HEK293 (cell line): Measurements from ENCODE around the gene ARL13B.

Experiments used
- CTCF ChIA-PET: fragments of 350-600 bp; formaldehyde crosslinking; extraction: SDS; loops from one replicate; lab custom pipeline; 2021; ENCODE audit warnings: antibody characterized with exemption; lab: Yijun Ruan, JAX
- POLR2A ChIA-PET: fragments of 300-600 bp; formaldehyde crosslinking; extraction: SDS; loops from one replicate; lab custom pipeline; 2020; ENCODE audit warnings: antibody characterized with exemption, inconsistent platforms; lab: Yijun Ruan, JAX
- H3K27ac ChIP-seq: fragments of 200-500 bp; sonication (Bioruptor generic); 2 replicates; pipeline ENCODE4 v1.5.1; 2014; ENCODE audit warnings: low read depth, low read length, control low read depth, inconsistent platforms; ENCODE audit errors: extremely low read depth
- H3K36me3 ChIP-seq, 2 experiments: fragments of 200-500 bp in 1 of 2; sonication (Bioruptor generic) in 1 of 2; 1 replicate in 1 of 2; 2 replicates in 1 of 2; pipeline ENCODE4 v1.5.1; 2014 to 2017; ENCODE audit warnings: inconsistent platforms in 2 of 2, low read length in 2 of 2; ENCODE audit not compliant: control insufficient read depth in 2 of 2, insufficient read depth in 1 of 2
- H3K4me1 ChIP-seq: fragments of 200-500 bp; sonication (Bioruptor generic); 2 replicates; pipeline ENCODE4 v1.5.1; 2014; ENCODE audit warnings: mild to moderate bottlenecking, low read length, inconsistent platforms; ENCODE audit not compliant: control insufficient read depth, insufficient read depth
- H3K4me3 ChIP-seq: 2 replicates; pipeline ENCODE4 v1.5.1; 2011; ENCODE audit warnings: low read depth, mild to moderate bottlenecking, control low read depth, low read length, moderate library complexity
- H3K9me3 ChIP-seq: fragments of 200-500 bp; sonication (Bioruptor generic); 2 replicates; pipeline ENCODE4 v1.5.1; 2014; ENCODE audit warnings: low read depth, low read length, inconsistent platforms; ENCODE audit not compliant: control insufficient read depth, insufficient read depth
- GLIS1 ChIP-seq: fragments of 450-650 bp; formaldehyde crosslinking; IDR thresholded peaks from 2 replicates; pipeline ENCODE4 v1.5.1; 2016; ENCODE audit warnings: missing biosample characterization, missing genetic modification characterization
- KLF1 ChIP-seq: fragments of 450-650 bp; formaldehyde crosslinking; IDR thresholded peaks from 2 replicates; pipeline ENCODE4 v1.5.1; 2016; ENCODE audit warnings: missing biosample characterization, missing genetic modification characterization
- SP2 ChIP-seq: fragments of 450-650 bp; formaldehyde crosslinking; IDR thresholded peaks from 2 replicates; pipeline ENCODE4 v1.5.1; 2016; ENCODE audit warnings: missing biosample characterization, missing genetic modification characterization
- ZBTB21 ChIP-seq: fragments of 450-650 bp; formaldehyde crosslinking; IDR thresholded peaks from 2 replicates; pipeline ENCODE4 v1.5.1; 2017; ENCODE audit warnings: missing biosample characterization, missing genetic modification characterization
- ZBTB8A ChIP-seq: fragments of 450-650 bp; formaldehyde crosslinking; IDR thresholded peaks from 2 replicates; pipeline ENCODE4 v1.5.1; 2016; ENCODE audit warnings: missing biosample characterization, missing genetic modification characterization
- ZFP41 ChIP-seq: fragments of 450-650 bp; formaldehyde crosslinking; IDR thresholded peaks from 2 replicates; pipeline ENCODE4 v1.5.1; 2016; ENCODE audit warnings: missing biosample characterization, missing genetic modification characterization, borderline replicate concordance
- ZNF174 ChIP-seq: fragments of 450-650 bp; formaldehyde crosslinking; IDR thresholded peaks from 2 replicates; pipeline ENCODE4 v1.5.0; 2017; ENCODE audit warnings: missing biosample characterization, mild to moderate bottlenecking, missing genetic modification characterization
- ZNF302 ChIP-seq: fragments of 450-650 bp; formaldehyde crosslinking; IDR thresholded peaks from 2 replicates; pipeline ENCODE4 v1.5.1; 2016; ENCODE audit warnings: missing biosample characterization, missing genetic modification characterization, low read depth
- ZNF423 ChIP-seq: fragments of 450-650 bp; formaldehyde crosslinking; IDR thresholded peaks from 2 replicates; pipeline ENCODE4 v1.5.1; 2016; ENCODE audit warnings: missing biosample characterization, missing genetic modification characterization
- ZNF623 ChIP-seq: fragments of 450-650 bp; formaldehyde crosslinking; IDR thresholded peaks from 2 replicates; pipeline ENCODE4 v1.5.1; 2016; ENCODE audit warnings: missing biosample characterization, missing genetic modification characterization
- ZNF747 ChIP-seq: fragments of 450-650 bp; formaldehyde crosslinking; IDR thresholded peaks from 2 replicates; pipeline ENCODE4 v1.5.1; 2016; ENCODE audit warnings: missing biosample characterization, missing genetic modification characterization
- ZSCAN30 ChIP-seq: fragments of 450-650 bp; IDR thresholded peaks from 2 replicates; pipeline ENCODE4 v1.5.1; 2018; ENCODE audit warnings: missing biosample characterization, mild to moderate bottlenecking, missing genetic modification characterization, moderate library complexity
- TF ChIP-seq, protein P1 (sequence below): fragments of 450-650 bp; formaldehyde crosslinking; conservative IDR thresholded peaks from 2 replicates; pipeline ENCODE4 v1.5.1; 2016; ENCODE audit warnings: low read depth, missing biosample characterization, missing genetic modification characterization
- TF ChIP-seq, protein P2 (sequence below): fragments of 450-650 bp; formaldehyde crosslinking; IDR thresholded peaks from 2 replicates; pipeline ENCODE4 v1.5.1; 2016; ENCODE audit warnings: missing biosample characterization, missing genetic modification characterization
- TF ChIP-seq, protein P3 (sequence below): fragments of 450-650 bp; IDR thresholded peaks from 2 replicates; pipeline ENCODE4 v1.5.1; 2018; ENCODE audit warnings: missing biosample characterization, missing genetic modification characterization
- TF ChIP-seq, protein P4 (sequence below): fragments of 450-650 bp; formaldehyde crosslinking; IDR thresholded peaks from 2 replicates; pipeline ENCODE4 v1.5.1; 2016; ENCODE audit warnings: missing biosample characterization, missing genetic modification characterization, borderline replicate concordance
- TF ChIP-seq, protein P5 (sequence below): fragments of 450-650 bp; formaldehyde crosslinking; IDR thresholded peaks from 2 replicates; pipeline ENCODE4 v1.5.1; 2016; ENCODE audit warnings: missing biosample characterization, missing genetic modification characterization

Gene ARL13B

DNA sequence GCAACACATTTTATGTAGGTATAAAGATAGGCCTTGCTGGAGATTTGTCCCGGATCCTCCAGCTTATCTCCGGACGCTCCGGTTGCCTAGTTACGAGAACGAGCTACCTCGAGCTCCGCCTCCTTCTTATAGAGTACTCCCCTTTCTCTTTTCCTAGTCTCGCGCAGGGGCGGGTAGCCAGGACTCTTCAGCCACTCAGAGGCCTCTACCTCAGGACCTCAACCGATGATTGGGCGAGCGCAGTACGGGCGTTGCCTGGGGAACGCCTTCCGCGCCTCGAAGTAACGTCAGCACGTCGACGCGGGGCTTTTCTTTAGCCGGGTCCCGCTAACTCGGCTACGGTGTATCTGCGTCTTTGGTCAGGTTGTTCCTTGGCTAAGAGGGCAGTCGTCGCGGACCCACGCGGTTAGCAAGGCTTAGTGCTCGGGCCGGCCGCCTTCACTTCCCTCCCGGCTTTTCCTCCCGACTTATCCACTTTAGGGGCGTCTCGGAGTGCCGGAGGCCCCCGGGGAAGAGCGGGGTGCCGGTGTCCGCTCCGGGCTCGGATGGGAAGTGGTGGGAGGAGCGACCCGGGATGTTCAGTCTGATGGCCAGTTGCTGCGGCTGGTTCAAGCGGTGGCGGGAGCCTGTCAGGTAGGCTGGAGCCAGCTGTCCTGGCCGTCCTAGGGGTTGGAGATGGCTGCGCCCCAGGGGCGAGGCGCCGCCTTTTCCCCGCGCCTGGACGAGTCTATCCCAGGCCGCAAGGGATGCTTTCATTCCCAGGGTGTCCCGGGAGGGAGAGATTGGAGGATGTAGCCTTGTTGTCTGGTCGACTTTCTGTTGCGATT, at the start of gene ARL13B (continued):
- TF ChIP-seq, protein P1, sequence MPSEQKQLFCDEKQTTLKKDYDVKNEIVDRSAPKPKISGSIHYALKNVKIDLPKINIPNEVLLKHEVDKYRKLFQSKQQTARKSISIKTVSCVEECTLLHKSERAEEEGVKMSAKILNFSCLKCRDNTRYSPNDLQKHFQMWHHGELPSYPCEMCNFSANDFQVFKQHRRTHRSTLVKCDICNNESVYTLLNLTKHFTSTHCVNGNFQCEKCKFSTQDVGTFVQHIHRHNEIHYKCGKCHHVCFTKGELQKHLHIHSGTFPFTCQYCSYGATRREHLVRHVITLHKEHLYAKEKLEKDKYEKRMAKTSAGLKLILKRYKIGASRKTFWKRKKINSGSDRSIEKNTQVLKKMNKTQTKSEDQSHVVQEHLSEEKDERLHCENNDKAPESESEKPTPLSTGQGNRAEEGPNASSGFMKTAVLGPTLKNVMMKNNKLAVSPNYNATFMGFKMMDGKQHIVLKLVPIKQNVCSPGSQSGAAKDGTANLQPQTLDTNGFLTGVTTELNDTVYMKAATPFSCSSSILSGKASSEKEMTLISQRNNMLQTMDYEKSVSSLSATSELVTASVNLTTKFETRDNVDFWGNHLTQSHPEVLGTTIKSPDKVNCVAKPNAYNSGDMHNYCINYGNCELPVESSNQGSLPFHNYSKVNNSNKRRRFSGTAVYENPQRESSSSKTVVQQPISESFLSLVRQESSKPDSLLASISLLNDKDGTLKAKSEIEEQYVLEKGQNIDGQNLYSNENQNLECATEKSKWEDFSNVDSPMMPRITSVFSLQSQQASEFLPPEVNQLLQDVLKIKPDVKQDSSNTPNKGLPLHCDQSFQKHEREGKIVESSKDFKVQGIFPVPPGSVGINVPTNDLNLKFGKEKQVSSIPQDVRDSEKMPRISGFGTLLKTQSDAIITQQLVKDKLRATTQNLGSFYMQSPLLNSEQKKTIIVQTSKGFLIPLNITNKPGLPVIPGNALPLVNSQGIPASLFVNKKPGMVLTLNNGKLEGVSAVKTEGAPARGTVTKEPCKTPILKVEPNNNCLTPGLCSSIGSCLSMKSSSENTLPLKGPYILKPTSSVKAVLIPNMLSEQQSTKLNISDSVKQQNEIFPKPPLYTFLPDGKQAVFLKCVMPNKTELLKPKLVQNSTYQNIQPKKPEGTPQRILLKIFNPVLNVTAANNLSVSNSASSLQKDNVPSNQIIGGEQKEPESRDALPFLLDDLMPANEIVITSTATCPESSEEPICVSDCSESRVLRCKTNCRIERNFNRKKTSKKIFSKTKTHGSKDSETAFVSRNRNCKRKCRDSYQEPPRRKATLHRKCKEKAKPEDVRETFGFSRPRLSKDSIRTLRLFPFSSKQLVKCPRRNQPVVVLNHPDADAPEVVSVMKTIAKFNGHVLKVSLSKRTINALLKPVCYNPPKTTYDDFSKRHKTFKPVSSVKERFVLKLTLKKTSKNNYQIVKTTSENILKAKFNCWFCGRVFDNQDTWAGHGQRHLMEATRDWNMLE (tag by site-specific recombination): no peak
- TF ChIP-seq ZBTB8A (tag by site-specific recombination) (peak; percentile 16; the same call in 1 of the 2 replicates), ZNF747 (tag by site-specific recombination) (no peak), GLIS1 (peak; percentile 43; the same call in 1 of the 2 replicates), ZFP41 (tag by site-specific recombination) (no peak), ZNF623 (tag by site-specific recombination) (no peak), SP2 (tag by site-specific recombination) (peak; percentile 94), ZSCAN30 (tag by site-specific recombination) (0 out of 2 replicates have a peak, but pooled peaks have one; percentile 8), KLF1 (tag by site-specific recombination) (0 out of 2 replicates have a peak, but pooled peaks have one; percentile 8), ZNF174 (tag by site-specific recombination) (no peak)
- TF ChIP-seq, protein P2, sequence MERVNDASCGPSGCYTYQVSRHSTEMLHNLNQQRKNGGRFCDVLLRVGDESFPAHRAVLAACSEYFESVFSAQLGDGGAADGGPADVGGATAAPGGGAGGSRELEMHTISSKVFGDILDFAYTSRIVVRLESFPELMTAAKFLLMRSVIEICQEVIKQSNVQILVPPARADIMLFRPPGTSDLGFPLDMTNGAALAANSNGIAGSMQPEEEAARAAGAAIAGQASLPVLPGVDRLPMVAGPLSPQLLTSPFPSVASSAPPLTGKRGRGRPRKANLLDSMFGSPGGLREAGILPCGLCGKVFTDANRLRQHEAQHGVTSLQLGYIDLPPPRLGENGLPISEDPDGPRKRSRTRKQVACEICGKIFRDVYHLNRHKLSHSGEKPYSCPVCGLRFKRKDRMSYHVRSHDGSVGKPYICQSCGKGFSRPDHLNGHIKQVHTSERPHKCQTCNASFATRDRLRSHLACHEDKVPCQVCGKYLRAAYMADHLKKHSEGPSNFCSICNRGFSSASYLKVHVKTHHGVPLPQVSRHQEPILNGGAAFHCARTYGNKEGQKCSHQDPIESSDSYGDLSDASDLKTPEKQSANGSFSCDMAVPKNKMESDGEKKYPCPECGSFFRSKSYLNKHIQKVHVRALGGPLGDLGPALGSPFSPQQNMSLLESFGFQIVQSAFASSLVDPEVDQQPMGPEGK: peak; percentile 70
- TF ChIP-seq, protein P3, sequence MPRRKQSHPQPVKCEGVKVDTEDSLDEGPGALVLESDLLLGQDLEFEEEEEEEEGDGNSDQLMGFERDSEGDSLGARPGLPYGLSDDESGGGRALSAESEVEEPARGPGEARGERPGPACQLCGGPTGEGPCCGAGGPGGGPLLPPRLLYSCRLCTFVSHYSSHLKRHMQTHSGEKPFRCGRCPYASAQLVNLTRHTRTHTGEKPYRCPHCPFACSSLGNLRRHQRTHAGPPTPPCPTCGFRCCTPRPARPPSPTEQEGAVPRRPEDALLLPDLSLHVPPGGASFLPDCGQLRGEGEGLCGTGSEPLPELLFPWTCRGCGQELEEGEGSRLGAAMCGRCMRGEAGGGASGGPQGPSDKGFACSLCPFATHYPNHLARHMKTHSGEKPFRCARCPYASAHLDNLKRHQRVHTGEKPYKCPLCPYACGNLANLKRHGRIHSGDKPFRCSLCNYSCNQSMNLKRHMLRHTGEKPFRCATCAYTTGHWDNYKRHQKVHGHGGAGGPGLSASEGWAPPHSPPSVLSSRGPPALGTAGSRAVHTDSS: no peak
- TF ChIP-seq, protein P4, sequence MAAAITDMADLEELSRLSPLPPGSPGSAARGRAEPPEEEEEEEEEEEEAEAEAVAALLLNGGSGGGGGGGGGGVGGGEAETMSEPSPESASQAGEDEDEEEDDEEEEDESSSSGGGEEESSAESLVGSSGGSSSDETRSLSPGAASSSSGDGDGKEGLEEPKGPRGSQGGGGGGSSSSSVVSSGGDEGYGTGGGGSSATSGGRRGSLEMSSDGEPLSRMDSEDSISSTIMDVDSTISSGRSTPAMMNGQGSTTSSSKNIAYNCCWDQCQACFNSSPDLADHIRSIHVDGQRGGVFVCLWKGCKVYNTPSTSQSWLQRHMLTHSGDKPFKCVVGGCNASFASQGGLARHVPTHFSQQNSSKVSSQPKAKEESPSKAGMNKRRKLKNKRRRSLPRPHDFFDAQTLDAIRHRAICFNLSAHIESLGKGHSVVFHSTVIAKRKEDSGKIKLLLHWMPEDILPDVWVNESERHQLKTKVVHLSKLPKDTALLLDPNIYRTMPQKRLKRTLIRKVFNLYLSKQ: no peak

DNA sequence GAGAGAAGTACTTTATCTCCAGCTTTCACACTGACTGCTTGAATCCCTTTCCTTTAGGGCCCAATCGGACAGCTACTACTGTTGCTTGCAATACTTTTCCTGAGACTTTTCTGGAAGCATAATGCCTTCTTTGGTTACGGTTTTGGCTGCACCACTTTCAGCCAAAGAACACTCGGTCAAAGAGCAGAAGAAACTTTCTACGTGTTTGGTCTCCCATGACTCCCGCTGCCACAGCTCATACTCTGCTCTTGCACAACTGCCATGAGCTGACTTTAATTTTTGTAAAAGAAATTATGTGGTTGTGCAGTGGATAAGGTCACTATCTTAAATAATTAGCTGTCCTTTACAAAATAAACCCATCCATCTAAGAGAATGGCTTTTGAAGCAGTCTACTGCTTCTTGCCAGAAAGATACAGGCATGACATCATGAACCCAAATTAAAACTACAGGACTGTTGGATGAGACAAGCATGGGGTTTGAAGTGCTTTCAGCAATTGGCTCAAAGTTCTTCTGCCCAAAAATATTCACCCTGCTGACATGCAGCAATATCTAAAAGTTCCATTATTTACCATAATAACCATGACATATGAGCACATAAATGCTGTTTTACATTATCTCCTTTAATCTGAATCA, 48.2 kb upstream of the ARL13B start:
- no peaks in the 10 kb centered on the region for H3K4me1 ChIP-seq
- ChIA-PET CTCF (no interaction called here), POLR2A (no interaction called here)
- no peak overlapping the region for H3K27ac ChIP-seq
- H3K4me3 ChIP-seq: no peak overlapping the region
- TF ChIP-seq, protein P5, sequence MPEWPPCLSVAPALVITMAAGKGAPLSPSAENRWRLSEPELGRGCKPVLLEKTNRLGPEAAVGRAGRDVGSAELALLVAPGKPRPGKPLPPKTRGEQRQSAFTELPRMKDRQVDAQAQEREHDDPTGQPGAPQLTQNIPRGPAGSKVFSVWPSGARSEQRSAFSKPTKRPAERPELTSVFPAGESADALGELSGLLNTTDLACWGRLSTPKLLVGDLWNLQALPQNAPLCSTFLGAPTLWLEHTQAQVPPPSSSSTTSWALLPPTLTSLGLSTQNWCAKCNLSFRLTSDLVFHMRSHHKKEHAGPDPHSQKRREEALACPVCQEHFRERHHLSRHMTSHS (tag by site-specific recombination): no peak
- no peak for TF ChIP-seq ZNF302 (tag by site-specific recombination)
- no peak for TF ChIP-seq ZBTB21 (tag by site-specific recombination)
- TF ChIP-seq ZNF423 (tag by site-specific recombination): no peak
- H3K9me3 ChIP-seq: no peaks in the 10 kb centered on the region
- no peaks in the 10 kb centered on the region for H3K36me3 ChIP-seq
